Type B pancreatic cell (in vitro differentiated cells): ENCODE results near the gene KLK14. TPM values are rescaled to one million over a fixed set of nuclear protein-coding genes. Genes with fewer than 3 reads are reported as not detected.

ENCODE experiments used
- DNase-seq: peaks from one replicate; pipeline ENCODE4 v3.0.0; 2021; ENCODE audit warnings: mixed read lengths; ENCODE audit not compliant: unreplicated experiment; ENCODE audit errors: extremely low spot score
- H3K27ac Mint-ChIP-seq: 2 replicates; pipeline ENCODE4 v1.8.0; 2021; ENCODE audit warnings: mild to moderate bottlenecking, mixed read lengths
- H3K27me3 Mint-ChIP-seq: 2 replicates; pipeline ENCODE4 v1.8.0; 2021; ENCODE audit warnings: mixed read lengths
- H3K36me3 Mint-ChIP-seq: 2 replicates; pipeline ENCODE4 v1.8.0; 2021; ENCODE audit warnings: mixed read lengths
- H3K4me1 Mint-ChIP-seq: one replicate; pipeline ENCODE4 v1.8.0; 2021; ENCODE audit warnings: mixed read lengths; ENCODE audit not compliant: unreplicated experiment
- H3K4me3 Mint-ChIP-seq: 2 replicates; pipeline ENCODE4 v1.8.0; 2021; ENCODE audit warnings: mild to moderate bottlenecking, mixed read lengths
- H3K9me3 Mint-ChIP-seq: 2 replicates; pipeline ENCODE4 v1.8.0; 2021; ENCODE audit warnings: mixed read lengths
- total RNA-seq: library from RNA; stranded (reverse); gene quantifications from 2 replicates; pipeline ENCODE4 v1.2.1, GENCODE V29; 2021; ENCODE audit warnings: low replicate concordance
- TF ChIP-seq, protein P1 (sequence below): fragments of 200-600 bp; sonication (generic); conservative IDR thresholded peaks from 2 replicates; pipeline ENCODE4 v1.5.0; 2021; ENCODE audit warnings: antibody characterized with exemption, mild to moderate bottlenecking

The KLK14 gene
- total RNA-seq, 1 donor from 2014 or later, result 0.43 TPM

DNA sequence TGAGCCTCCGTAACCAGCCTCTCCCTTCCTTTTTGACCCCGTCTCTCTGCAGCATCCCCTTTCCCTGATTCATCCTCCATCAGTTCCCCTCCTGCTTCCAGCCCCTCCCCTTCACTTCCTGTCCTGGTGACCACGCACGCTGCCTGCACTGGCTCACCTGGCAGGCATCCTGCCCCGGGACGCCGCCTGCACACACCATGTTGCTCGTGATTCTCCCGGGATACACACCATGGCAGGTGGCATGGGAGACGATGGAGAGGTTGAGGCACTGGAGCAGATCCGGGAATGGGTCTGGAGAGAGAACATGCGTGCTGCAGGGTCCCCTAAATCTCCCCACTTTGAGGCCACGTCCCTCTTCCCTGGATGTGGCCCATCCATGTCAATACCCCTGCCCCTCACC is 52.1 kb downstream of the KLK14 start:
- peaks cover 3% of the 10 kb centered on the region for H3K36me3 Mint-ChIP-seq
- H3K27me3 Mint-ChIP-seq, result peaks cover 26% of the 10 kb centered on the region
- no peak for DNase-seq
- peaks cover 4% of the 10 kb centered on the region for H3K4me1 Mint-ChIP-seq
- H3K27ac Mint-ChIP-seq, result no peak overlapping the region
- H3K4me3 Mint-ChIP-seq, result no peak overlapping the region
- H3K9me3 Mint-ChIP-seq, result no peaks in the 10 kb centered on the region
- TF ChIP-seq, protein P1, sequence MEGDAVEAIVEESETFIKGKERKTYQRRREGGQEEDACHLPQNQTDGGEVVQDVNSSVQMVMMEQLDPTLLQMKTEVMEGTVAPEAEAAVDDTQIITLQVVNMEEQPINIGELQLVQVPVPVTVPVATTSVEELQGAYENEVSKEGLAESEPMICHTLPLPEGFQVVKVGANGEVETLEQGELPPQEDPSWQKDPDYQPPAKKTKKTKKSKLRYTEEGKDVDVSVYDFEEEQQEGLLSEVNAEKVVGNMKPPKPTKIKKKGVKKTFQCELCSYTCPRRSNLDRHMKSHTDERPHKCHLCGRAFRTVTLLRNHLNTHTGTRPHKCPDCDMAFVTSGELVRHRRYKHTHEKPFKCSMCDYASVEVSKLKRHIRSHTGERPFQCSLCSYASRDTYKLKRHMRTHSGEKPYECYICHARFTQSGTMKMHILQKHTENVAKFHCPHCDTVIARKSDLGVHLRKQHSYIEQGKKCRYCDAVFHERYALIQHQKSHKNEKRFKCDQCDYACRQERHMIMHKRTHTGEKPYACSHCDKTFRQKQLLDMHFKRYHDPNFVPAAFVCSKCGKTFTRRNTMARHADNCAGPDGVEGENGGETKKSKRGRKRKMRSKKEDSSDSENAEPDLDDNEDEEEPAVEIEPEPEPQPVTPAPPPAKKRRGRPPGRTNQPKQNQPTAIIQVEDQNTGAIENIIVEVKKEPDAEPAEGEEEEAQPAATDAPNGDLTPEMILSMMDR, result no peak

DNA sequence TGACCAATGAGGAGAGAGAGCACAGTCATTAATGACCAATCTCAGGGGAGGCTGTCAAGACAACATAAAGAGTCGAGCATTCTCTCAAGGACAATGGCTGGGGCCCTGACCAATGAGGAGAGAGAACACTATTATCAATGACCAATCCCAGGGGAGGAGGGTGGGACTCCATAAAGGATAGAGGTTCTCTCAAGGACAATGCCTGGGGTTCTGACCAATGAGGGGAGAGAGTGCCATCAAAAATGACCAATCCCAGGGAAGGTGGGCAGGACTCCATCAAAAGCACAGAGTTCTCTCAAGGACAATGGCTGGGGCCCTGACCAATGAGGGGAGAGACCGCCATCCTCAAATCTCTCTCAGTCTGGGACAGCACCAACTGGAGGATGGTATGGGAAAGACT is 53.0 kb downstream of the KLK14 start:
- TF ChIP-seq, protein P1, result no peak
- Mint-ChIP-seq H3K36me3 (peaks cover 3% of the 10 kb centered on the region), H3K27me3 (peaks cover 30% of the 10 kb centered on the region)

More for the DNA sequence above, 53.0 kb downstream of the KLK14 start:
- Mint-ChIP-seq H3K9me3 (no peaks in the 10 kb centered on the region), H3K4me3 (no peak overlapping the region), H3K4me1 (peaks cover 2% of the 10 kb centered on the region), H3K27ac (no peak overlapping the region)
- DNase-seq, result no peak

Other genes starting within 250 kb of the KLK14 start
- 0.26 TPM in 1 of 2 replicates, not detected in the other for gene KLK15, start 249.3 kb downstream of the KLK14 start, total RNA-seq
- gene KLK3, start 228.0 kb downstream of the KLK14 start, total RNA-seq, result not detected in 2 replicates
- 0.43 TPM in 1 of 2 replicates, not detected in the other for gene KLK2, start 209.4 kb downstream of the KLK14 start, total RNA-seq
- gene KLK4, start 171.5 kb downstream of the KLK14 start, total RNA-seq, result 0.46 TPM in 1 of 2 replicates, not detected in the other
- not detected in 2 replicates for gene KLK5, start 129.8 kb downstream of the KLK14 start, total RNA-seq
- 5.0 and 5.5 TPM in 2 replicates for gene KLK6, start 113.3 kb downstream of the KLK14 start, total RNA-seq
- 0.36 TPM in 1 of 2 replicates, not detected in the other for gene KLK7, start 99.0 kb downstream of the KLK14 start, total RNA-seq
- 2.6 and 12.0 TPM in 2 replicates for gene KLK8, start 81.3 kb downstream of the KLK14 start, total RNA-seq
- 1.8 and 2.2 TPM in 2 replicates for gene KLK10, start 63.2 kb downstream of the KLK14 start, total RNA-seq
- 1.3 and 1.4 TPM in 2 replicates for gene KLK11, start 56.3 kb downstream of the KLK14 start, total RNA-seq
- 0.83 and 1.6 TPM in 2 replicates for gene KLK12, start 47.9 kb downstream of the KLK14 start, total RNA-seq
- 1.5 and 4.7 TPM in 2 replicates for gene KLK13, start 17.8 kb downstream of the KLK14 start, total RNA-seq
- gene CTU1, start 25.5 kb upstream of the KLK14 start, total RNA-seq, result 8.4 and 9.3 TPM in 2 replicates
- gene SIGLEC9, start 42.0 kb upstream of the KLK14 start, total RNA-seq, result not detected in 2 replicates
- gene SIGLEC7, start 59.4 kb upstream of the KLK14 start, total RNA-seq, result not detected in 2 replicates
- not detected in 2 replicates for gene CD33, start 142.2 kb upstream of the KLK14 start, total RNA-seq
- not detected in 2 replicates for gene SIGLECL1, start 168.2 kb upstream of the KLK14 start, total RNA-seq
- 0.33 and 18.0 TPM in 2 replicates for gene IGLON5, start 228.8 kb upstream of the KLK14 start, total RNA-seq